ENCODE data around the gene UNC80.

UNC80 gene

GRCh38 chr2:209946539-209946938 lies 174.9 kb downstream of the UNC80 start:
- H3K27me3 Mint-ChIP-seq (ENCODE audit: low read depth), result peaks cover 6% of the 10 kb centered on the region
- no peak overlapping the region for H3K4me3 Mint-ChIP-seq
- H3K36me3 Mint-ChIP-seq (ENCODE audit: low read depth), result no peaks in the 10 kb centered on the region
- H3K9me3 Mint-ChIP-seq, result no peaks in the 10 kb centered on the region
- no peaks in the 10 kb centered on the region for H3K4me1 Mint-ChIP-seq (ENCODE audit: low read depth)
- no peak overlapping the region for H3K27ac Mint-ChIP-seq

- no peak overlapping the region for H3K27ac Mint-ChIP-seq
- no peaks in the 10 kb centered on the region for H3K4me1 Mint-ChIP-seq (ENCODE audit: low read depth)
- peaks cover 9% of the 10 kb centered on the region for H3K27me3 Mint-ChIP-seq (ENCODE audit: low read depth)
- no peaks in the 10 kb centered on the region for H3K9me3 Mint-ChIP-seq
- H3K4me3 Mint-ChIP-seq, result no peak overlapping the region
- no peaks in the 10 kb centered on the region for H3K36me3 Mint-ChIP-seq (ENCODE audit: low read depth)
These were observed 184.6 kb downstream of the UNC80 start for GRCh38 chr2:209956271-209956670.

- H3K36me3 Mint-ChIP-seq (ENCODE audit: low read depth), result no peaks in the 10 kb centered on the region
- H3K27ac Mint-ChIP-seq, result no peak overlapping the region
- H3K4me3 Mint-ChIP-seq, result no peak overlapping the region
- no peaks in the 10 kb centered on the region for H3K9me3 Mint-ChIP-seq
- no peaks in the 10 kb centered on the region for H3K4me1 Mint-ChIP-seq (ENCODE audit: low read depth)
- peaks cover 12% of the 10 kb centered on the region for H3K27me3 Mint-ChIP-seq (ENCODE audit: low read depth)
These were observed 186.4 kb downstream of the UNC80 start for GRCh38 chr2:209958016-209958415.

- Mint-ChIP-seq H3K9me3 (no peaks in the 10 kb centered on the region), H3K27me3 (ENCODE audit: low read depth) (peaks cover 12% of the 10 kb centered on the region), H3K4me1 (ENCODE audit: low read depth) (no peaks in the 10 kb centered on the region), H3K27ac (no peak overlapping the region), H3K36me3 (ENCODE audit: low read depth) (no peaks in the 10 kb centered on the region), H3K4me3 (no peak overlapping the region)
These were observed 188.4 kb downstream of the UNC80 start for GRCh38 chr2:209960045-209960444.

- H3K36me3 Mint-ChIP-seq (ENCODE audit: low read depth), result no peaks in the 10 kb centered on the region
- no peak overlapping the region for H3K4me3 Mint-ChIP-seq
- H3K27ac Mint-ChIP-seq, result no peak overlapping the region
- peaks cover 12% of the 10 kb centered on the region for H3K27me3 Mint-ChIP-seq (ENCODE audit: low read depth)
- H3K4me1 Mint-ChIP-seq (ENCODE audit: low read depth), result no peaks in the 10 kb centered on the region
- no peaks in the 10 kb centered on the region for H3K9me3 Mint-ChIP-seq
These were observed 189.3 kb downstream of the UNC80 start for GRCh38 chr2:209960676-209961630.

GRCh38 chr2:209965723-209966122 lies 194.1 kb downstream of the UNC80 start:
- H3K4me1 Mint-ChIP-seq (ENCODE audit: low read depth), result no peaks in the 10 kb centered on the region
- no peak overlapping the region for H3K27ac Mint-ChIP-seq
- H3K27me3 Mint-ChIP-seq (ENCODE audit: low read depth), result peaks cover 10% of the 10 kb centered on the region
- no peaks in the 10 kb centered on the region for H3K36me3 Mint-ChIP-seq (ENCODE audit: low read depth)
- no peaks in the 10 kb centered on the region for H3K9me3 Mint-ChIP-seq
- H3K4me3 Mint-ChIP-seq, result no peak overlapping the region

- Mint-ChIP-seq H3K4me3 (no peak overlapping the region), H3K36me3 (ENCODE audit: low read depth) (no peaks in the 10 kb centered on the region), H3K9me3 (no peaks in the 10 kb centered on the region), H3K27ac (no peak overlapping the region), H3K4me1 (ENCODE audit: low read depth) (no peaks in the 10 kb centered on the region), H3K27me3 (ENCODE audit: low read depth) (peaks cover 8% of the 10 kb centered on the region)
These were observed 198.1 kb downstream of the UNC80 start for GRCh38 chr2:209969692-209970091.

GRCh38 chr2:209970271-209970670 lies 198.6 kb downstream of the UNC80 start:
- Mint-ChIP-seq H3K4me1 (ENCODE audit: low read depth) (no peaks in the 10 kb centered on the region), H3K27me3 (ENCODE audit: low read depth) (peaks cover 8% of the 10 kb centered on the region), H3K9me3 (no peaks in the 10 kb centered on the region), H3K36me3 (ENCODE audit: low read depth) (no peaks in the 10 kb centered on the region), H3K4me3 (no peak overlapping the region), H3K27ac (no peak overlapping the region)

GRCh38 chr2:209970711-209971110 lies 199.1 kb downstream of the UNC80 start:
- H3K27ac Mint-ChIP-seq, result no peak overlapping the region
- H3K9me3 Mint-ChIP-seq, result no peaks in the 10 kb centered on the region
- no peaks in the 10 kb centered on the region for H3K36me3 Mint-ChIP-seq (ENCODE audit: low read depth)
- H3K27me3 Mint-ChIP-seq (ENCODE audit: low read depth), result peaks cover 8% of the 10 kb centered on the region
- H3K4me1 Mint-ChIP-seq (ENCODE audit: low read depth), result no peaks in the 10 kb centered on the region
- no peak overlapping the region for H3K4me3 Mint-ChIP-seq

GRCh38 chr2:209973328-209973727 lies 201.7 kb downstream of the UNC80 start:
- Mint-ChIP-seq H3K27me3 (ENCODE audit: low read depth) (peaks cover 4% of the 10 kb centered on the region), H3K4me1 (ENCODE audit: low read depth) (no peaks in the 10 kb centered on the region)

GRCh38 chr2:209974576-209974975 lies 202.9 kb downstream of the UNC80 start:
- Mint-ChIP-seq H3K9me3 (no peaks in the 10 kb centered on the region), H3K4me3 (no peak overlapping the region), H3K4me1 (ENCODE audit: low read depth) (no peaks in the 10 kb centered on the region), H3K36me3 (ENCODE audit: low read depth) (no peaks in the 10 kb centered on the region), H3K27ac (no peak overlapping the region), H3K27me3 (ENCODE audit: low read depth) (peaks cover 4% of the 10 kb centered on the region)

More at GRCh38 chr2:209973328-209973727, 201.7 kb downstream of the UNC80 start:
- H3K27ac Mint-ChIP-seq, result no peak overlapping the region
- no peaks in the 10 kb centered on the region for H3K9me3 Mint-ChIP-seq
- no peaks in the 10 kb centered on the region for H3K36me3 Mint-ChIP-seq (ENCODE audit: low read depth)
- H3K4me3 Mint-ChIP-seq, result no peak overlapping the region

- Mint-ChIP-seq H3K27me3 (ENCODE audit: low read depth) (peaks cover 8% of the 10 kb centered on the region), H3K27ac (no peak overlapping the region), H3K4me3 (no peak overlapping the region), H3K4me1 (ENCODE audit: low read depth) (no peaks in the 10 kb centered on the region), H3K36me3 (ENCODE audit: low read depth) (no peaks in the 10 kb centered on the region), H3K9me3 (no peaks in the 10 kb centered on the region)
These were observed 205.2 kb downstream of the UNC80 start for GRCh38 chr2:209976698-209977385.

- H3K27me3 Mint-ChIP-seq (ENCODE audit: low read depth), result peaks cover 15% of the 10 kb centered on the region
- no peak overlapping the region for H3K4me3 Mint-ChIP-seq
- no peaks in the 10 kb centered on the region for H3K36me3 Mint-ChIP-seq (ENCODE audit: low read depth)
- H3K9me3 Mint-ChIP-seq, result no peaks in the 10 kb centered on the region
- no peak overlapping the region for H3K27ac Mint-ChIP-seq
- no peaks in the 10 kb centered on the region for H3K4me1 Mint-ChIP-seq (ENCODE audit: low read depth)
These were observed 206.0 kb downstream of the UNC80 start for GRCh38 chr2:209977386-209978239.

GRCh38 chr2:209984291-209984690 lies 212.7 kb downstream of the UNC80 start:
- H3K9me3 Mint-ChIP-seq, result no peaks in the 10 kb centered on the region
- no peaks in the 10 kb centered on the region for H3K36me3 Mint-ChIP-seq (ENCODE audit: low read depth)

More at GRCh38 chr2:209984291-209984690, 212.7 kb downstream of the UNC80 start:
- no peak overlapping the region for H3K4me3 Mint-ChIP-seq
- H3K27ac Mint-ChIP-seq, result no peak overlapping the region
- peaks cover 2% of the 10 kb centered on the region for H3K4me1 Mint-ChIP-seq (ENCODE audit: low read depth)
- peaks cover 24% of the 10 kb centered on the region for H3K27me3 Mint-ChIP-seq (ENCODE audit: low read depth)

All from T-helper 1 cell treated with Interleukin-12 subunit alpha and Interleukin-12 subunit beta and Interleukin-4 antibody, amounts not matched to agents 30 μg/mL and 1 μg/mL, for 36 hours (primary cell).